DLD1 (cell line): ENCODE results near the gene C9orf72.
"Not testable (repeated sequence)": the region's sequence is repeated elsewhere in the genome, so short reads cannot be mapped to it uniquely, and the experiment has no call there.

ENCODE experiments used
- in situ Hi-C: cut with HindIII; loops from 2 replicates; pipeline ENCODE4 v1.10.0; 2017; ENCODE audit warnings: low sequenced_read_pairs

Gene C9orf72, protein sequence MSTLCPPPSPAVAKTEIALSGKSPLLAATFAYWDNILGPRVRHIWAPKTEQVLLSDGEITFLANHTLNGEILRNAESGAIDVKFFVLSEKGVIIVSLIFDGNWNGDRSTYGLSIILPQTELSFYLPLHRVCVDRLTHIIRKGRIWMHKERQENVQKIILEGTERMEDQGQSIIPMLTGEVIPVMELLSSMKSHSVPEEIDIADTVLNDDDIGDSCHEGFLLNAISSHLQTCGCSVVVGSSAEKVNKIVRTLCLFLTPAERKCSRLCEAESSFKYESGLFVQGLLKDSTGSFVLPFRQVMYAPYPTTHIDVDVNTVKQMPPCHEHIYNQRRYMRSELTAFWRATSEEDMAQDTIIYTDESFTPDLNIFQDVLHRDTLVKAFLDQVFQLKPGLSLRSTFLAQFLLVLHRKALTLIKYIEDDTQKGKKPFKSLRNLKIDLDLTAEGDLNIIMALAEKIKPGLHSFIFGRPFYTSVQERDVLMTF

DNA sequence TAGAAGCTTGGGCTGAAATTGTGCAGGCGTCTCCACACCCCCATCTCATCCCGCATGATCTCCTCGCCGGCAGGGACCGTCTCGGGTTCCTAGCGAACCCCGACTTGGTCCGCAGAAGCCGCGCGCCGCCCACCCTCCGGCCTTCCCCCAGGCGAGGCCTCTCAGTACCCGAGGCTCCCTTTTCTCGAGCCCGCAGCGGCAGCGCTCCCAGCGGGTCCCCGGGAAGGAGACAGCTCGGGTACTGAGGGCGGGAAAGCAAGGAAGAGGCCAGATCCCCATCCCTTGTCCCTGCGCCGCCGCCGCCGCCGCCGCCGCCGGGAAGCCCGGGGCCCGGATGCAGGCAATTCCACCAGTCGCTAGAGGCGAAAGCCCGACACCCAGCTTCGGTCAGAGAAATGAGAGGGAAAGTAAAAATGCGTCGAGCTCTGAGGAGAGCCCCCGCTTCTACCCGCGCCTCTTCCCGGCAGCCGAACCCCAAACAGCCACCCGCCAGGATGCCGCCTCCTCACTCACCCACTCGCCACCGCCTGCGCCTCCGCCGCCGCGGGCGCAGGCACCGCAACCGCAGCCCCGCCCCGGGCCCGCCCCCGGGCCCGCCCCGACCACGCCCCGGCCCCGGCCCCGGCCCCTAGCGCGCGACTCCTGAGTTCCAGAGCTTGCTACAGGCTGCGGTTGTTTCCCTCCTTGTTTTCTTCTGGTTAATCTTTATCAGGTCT lies at the start of gene C9orf72:
Gene C9orf72 (minus strand): TSS at position 564 of the 716 bp plus-strand sequence. CDS start 6,361 bp downstream, outside the sequence.
- in situ Hi-C loops = no loop called here

DNA sequence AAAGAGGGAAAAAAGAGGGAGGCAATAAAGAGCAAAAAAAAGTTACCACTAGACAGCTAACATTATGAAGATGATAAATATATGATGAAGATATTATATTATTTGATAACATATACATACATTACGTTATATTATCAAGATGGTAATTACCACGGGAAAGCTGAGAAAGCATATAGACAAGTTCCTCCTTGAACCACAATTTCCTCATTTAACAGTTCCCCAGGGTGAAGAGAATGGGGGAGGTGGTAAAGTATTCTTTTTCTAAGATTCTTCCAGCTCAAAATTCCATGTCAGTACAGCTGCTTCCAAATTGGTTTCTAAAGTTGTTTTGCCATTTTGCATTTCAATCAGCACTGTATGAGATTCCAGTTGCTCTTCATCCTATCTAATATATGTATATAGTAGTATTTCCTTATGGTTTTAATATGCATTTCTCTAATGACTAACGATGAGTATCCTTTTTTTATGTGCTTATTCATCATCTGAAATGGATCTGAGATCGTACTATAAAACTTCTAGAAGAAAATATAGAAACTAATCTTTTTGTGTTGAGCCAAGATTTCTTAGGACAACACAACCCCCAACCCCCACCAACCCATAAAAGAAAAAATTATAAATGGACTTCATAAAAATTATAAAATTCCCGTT lies 49.5 kb upstream of the C9orf72 start:
- in situ Hi-C loops = no loop called here

DNA sequence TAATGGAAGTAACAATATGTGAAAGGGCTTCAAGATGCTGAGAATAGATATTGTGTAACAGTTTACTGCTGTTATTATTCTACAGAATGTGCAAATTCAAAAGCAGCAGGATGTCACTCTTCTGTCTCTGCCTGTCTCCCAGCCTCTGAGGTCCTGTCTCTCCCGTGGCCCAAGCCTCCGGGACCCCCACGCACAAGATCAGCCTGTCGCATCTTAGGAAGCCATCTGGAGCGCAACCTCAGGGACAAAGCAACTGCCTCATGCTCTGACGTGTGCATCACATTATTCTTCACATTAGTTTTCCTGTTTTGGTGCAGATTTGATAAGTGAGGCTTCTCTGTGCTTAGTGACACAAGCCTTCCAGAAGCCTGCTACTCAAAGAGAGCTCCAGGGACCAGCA lies 46.5 kb upstream of the C9orf72 start:
- in situ Hi-C loops = no loop called here

DNA sequence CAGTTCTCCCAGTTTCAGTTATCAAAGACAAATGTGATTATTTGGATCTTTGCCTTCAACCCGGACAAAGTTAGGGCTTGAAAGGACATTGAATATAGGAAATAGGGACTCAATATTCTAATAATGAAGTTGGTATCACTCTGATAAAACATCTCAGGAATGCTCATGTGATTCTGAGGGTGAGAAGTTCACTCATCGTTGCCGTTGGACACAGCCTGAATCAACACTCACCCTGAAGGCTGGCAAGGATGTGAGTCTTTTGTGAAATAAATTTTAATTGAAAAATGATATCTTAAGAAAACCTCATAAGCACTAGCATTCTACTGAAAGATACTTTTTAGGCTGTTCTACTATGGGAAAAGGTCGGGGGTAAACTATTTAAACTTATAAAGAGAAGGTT lies 44.8 kb upstream of the C9orf72 start:
- in situ Hi-C loops = no loop called here

DNA sequence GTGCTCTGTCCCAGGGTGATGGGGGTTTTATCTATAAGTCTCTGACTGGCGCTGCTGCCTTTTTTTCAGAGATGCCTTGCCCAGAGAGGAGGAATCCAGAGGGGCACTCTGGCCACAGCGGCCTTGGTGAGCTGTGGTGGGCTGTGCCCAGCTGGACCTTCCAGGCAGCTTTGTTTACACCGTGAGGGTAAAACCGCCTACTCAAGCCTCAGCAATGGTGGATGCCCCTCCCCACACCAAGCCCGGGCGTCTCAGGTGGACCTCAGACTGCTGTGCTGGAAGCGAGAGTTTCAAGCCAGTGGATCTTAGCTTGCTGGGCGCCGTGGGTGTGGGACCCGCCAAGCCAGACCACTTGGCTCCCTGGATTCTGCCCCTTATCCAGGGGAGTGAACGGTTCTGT lies 41.3 kb upstream of the C9orf72 start:
- in situ Hi-C loops = no loop called here

DNA sequence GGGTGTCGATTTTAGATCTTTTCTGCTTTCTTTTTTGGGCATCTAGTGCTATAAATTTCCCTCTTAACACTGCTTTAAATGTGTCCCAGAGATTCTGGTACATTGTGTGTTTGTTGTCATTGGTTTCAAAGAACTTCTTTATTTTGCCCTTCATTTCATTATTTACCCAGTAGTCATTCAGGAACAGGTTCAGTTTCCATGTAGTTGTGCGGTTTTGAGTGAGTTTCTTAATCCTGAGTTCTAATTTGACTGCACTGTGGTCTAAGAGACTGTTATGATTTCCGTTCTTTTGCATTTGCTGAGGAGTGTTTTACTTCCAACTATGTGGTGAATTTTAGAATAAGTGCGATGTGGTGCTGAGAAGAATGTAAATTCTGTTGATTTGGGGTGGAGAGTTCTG lies 38.8 kb upstream of the C9orf72 start:
- in situ Hi-C loops = not testable (repeated sequence)

DNA sequence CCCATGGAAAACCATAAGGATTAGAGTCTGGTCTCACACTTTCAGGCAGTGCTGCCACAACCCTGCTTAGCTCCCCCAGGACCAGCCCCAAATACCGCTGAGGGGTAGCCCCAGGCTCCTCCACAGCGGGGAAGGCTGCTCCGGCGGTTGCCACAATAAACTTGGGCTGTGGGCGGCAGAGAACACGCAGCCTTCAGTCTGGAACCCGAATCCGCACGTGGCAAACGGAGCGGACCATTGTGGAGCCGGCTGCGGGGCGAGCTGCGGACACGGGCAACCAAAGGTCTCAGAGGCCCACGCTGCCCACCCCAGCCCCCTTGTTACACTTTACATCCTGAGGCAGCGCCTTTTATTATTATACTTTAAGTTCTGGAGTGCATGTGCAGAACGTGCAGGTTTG lies 37.3 kb upstream of the C9orf72 start:
- in situ Hi-C loops = no loop called here

DNA sequence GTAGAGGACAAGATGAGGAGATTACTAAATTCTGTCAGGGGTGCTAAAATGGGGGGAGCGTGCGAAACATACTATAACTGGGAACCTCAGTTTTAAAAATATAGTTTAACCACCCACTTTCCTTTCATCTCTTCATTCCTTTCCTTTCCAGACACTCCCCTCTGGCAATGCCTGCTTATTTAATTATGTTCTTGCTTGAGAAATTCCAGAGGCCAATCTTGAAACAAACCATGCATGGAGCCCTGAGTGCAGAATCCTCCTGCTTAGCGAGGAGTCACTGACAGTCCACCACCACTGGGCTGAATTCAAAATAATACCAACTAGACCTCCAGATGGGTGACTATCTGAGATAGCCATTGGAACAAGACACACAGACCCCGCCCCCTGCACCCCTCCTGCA lies 29.7 kb upstream of the C9orf72 start:
- in situ Hi-C loops = no loop called here

DNA sequence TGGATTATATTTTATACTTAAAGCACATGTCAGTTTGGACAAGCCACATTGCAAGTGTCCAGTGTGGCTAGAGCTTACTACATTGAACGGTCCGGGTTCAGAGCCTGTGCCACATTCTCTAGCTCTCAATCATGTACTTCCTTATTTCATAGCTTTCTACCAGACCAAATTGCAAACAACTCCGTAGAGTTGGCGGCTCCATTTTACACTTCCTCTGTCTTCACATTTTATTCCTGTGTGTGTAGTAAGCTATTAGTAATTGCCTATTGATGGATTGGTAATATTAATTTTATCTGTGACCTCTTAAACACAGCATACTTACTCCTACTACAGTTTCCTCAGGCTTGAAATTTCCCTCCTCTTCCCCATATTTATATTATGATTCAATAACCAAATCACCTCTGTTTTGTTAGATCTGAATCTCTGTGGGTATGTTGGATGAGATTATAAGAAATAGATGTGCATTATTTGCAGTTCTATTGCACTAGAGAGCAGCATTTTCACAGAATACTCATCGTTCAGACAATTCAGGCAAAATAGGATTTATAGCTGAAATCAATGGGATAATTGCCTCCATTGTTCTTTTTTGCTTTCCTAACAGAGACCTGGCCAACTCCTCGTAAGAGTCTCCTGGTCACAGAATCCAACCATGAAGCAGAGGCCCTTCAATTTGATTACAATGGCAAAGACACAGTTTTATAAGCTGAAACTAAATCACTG lies 29.0 kb upstream of the C9orf72 start:
- in situ Hi-C loops = no loop called here

DNA sequence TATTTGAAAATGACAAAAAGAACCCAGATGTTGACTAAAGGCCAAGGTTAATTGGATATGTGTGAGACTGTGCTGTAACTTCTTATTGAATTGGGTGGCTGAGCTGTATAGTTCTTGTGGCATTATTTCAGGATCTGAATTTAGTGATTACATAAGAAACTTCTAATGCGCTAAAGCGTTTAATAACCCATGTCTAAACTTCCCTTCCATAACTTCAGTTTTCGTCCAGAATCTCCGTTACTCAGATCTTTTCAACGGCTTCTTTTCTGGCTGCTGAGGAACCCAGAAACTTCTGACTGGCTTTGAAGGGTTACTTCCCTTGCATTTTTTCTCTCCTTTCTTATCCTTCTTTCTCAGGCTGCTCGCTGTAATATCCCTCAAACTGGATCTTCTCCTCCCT lies 28.1 kb upstream of the C9orf72 start:
- in situ Hi-C loops = no loop called here

DNA sequence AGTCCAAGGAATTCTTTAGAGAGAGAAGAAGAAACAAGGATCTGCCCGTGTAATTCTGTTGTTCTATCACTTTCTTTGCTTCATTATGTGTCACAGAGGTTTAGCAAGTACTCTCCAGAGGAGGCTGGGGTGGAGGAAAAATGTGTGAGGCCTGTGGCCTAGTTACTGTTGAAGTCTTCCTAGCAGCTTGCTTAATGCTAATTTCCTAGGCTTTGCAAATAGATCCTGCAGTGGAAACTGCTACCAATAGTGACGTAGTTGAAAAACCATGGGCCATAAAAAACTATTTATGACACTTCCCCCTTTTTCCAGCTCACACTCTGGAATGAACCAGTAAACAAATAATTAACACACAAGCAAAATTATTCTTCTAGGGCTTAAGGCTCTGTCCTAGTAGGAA lies 27.0 kb upstream of the C9orf72 start:
- in situ Hi-C loops = no loop called here

DNA sequence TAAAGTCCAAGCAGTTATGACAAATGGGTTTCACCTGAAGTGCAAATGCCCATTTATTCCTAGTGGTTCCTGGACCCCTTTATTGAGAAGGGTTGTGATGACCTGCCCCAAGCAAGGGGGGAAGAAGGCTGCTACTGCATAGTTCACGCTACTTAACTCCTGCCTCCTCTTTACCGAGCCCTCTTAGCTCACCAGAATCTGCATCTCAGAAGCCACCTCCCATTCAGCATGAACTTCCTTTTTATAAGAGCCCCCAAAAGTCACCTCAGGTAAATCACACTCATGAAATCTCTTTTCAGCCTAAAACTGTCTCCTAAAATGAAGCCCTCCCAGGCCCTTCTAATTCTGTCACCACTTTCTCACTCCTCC lies 26.6 kb upstream of the C9orf72 start:
- in situ Hi-C loops = no loop called here

DNA sequence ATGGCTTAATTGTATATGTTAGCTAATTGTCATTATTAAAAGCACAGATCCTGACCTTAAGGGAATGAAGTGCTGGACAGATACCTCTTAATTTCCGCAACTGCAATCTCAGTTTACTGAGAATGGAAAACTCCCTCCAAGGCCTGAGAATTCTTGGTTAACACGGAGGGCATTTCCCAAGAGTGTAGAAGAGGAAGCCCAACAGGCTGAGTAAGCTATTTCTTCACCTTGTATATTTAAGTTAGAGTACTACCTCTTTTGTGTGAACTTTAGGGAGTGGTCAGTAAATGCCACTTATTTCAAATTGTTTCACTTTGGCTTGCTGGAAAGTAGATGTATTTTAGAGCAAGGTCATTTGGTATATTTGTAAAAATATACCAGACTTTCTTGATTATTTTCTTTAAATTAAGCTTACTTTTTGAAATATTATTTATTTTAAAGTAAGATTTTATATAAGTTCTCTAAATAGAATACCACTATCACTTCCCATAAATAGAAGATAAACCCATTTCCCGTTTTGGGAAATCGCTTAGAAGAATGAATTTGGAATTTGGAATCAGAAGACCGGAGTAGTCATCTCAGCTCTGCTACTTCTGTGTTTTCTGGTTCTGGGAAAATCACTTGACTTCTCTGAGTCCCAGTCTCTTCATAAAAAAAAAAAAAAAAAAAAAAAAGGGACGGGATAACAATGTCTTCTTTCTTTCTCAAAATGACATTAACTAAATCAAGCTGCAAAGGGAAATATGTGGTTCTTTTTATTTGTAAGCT lies 26.0 kb upstream of the C9orf72 start:
- in situ Hi-C loops = no loop called here

DNA sequence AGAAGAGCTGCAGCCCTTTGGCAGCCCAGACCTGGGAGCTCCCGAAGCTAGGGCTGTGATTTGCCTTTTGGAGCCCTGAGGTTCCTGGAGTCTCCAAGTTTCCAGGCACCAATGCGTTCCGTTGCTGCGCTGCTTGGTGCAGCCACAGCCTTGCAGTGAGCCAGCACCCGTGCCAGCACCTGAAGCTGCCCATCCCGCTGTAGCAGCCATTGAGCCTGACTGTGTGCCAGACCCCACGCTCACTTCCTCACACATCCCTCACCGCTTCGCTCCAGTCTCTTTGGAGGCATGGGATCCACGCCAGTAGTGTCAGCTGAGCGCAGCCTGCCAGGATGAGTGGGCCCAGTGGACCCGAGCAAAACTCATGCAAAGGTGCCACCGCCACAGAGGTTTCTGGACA lies 22.5 kb upstream of the C9orf72 start:
- in situ Hi-C loops = no loop called here

DNA sequence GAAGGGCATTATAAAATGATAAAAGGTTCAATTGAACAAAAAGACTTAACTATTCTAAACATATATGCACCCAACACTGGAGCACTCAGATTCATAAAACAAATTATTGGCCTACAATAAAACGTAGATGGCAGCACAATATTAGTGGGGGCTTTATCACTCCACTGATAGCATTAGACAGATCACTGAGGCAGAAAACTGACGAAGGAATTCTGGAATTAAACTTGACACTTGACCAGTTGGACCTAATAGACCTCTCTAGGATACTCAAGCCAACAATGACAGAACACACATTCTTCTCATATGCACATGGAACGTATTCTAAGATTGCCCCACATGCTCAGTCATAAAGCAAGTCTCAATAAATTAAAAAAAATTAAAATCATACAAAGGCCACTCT lies 18.4 kb upstream of the C9orf72 start:
- in situ Hi-C loops = no loop called here

DNA sequence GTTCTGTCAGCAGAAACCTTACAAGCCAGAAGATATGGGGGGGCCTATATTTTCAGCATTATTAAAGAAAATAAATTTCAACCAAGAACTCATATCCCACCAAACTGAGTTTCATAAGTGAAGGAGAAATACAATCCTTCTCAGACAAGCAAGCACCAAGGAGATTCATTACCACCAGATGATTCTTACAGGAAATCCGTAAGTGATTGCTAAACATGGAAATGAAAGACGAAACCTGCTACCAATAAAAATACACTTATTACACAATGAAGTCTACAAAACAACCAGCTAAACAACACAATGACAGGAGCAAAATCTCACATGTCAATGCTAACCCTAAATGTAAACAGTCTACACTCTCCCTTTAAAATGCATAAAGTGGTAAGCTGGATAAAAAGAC lies 17.8 kb upstream of the C9orf72 start:
- in situ Hi-C loops = no loop called here

DNA sequence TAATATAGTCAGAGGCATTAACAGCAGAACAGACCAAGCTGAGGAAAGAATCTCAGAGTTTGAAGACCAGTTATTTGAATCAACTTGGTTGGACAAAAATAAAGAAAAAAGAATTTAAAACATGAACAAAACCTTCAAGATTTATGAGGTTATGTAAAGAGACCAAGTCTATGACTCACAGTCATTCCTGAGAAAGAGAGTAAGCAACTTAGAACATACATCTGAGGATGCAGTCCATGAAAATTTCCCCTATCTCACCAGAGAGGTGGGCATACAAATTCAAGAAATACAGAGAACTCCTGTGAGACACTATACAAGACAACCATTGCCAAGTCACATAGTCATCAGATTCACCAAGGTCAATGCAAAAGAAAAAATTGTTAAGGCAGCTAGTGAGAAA lies 17.4 kb upstream of the C9orf72 start:
- in situ Hi-C loops = no loop called here

DNA sequence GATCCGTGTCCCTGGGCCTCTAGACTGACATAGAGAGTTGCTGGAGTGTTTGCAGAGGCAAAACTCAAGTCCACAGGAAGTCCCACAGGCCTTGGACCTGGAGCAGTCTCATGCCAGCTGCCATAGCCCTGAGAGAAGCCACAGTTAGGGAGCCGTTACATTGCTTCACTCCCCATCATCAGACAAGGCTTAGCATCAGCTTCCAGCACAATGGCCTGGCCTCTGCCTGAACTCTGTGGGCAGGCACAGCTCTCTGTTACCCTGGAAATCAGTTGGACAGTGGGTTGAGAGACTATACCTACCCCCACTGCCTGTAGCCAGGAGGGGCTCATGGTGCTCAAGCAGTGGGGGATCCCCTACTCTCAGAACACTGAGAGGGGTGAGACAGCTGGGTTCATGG lies 16.2 kb upstream of the C9orf72 start:
- in situ Hi-C loops = no loop called here

DNA sequence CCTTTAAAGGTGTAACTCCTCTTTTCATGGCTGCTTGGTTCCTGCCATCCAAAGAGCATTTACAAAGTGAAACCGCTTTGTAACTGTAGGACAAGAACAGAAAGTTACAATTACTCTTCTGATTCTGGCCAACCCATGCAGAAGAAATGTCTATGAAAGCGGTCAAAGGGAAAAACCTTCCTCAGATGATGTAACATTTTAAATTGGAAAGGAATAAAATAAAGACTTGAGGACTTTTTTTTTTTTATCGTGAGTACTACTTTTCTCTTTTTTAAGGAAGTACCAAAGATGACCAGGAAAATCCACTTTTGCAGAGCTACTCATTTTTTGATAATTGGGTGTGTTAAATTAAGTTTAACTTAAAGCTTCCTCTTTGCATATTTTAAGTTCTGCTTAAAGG lies 13.0 kb upstream of the C9orf72 start:
- in situ Hi-C loops = no loop called here

DNA sequence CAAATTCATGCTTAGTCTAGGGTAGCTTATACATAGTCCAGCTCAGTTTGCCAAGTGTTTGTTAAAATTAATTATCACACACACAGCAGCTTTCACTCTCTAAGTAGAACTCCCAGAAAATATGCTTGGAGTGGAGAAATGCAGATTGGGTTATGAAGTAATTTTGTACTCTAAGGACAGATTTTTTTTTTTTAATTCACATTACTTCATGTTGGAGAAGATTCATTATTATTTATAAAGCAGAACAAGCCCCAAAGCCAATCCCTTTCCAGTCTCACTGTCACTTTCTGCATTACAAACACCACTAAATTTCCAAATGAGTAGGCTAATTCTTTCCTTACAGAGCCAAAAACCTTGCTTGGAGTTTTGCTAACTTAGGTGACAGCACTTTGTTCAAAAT lies 11.7 kb upstream of the C9orf72 start:
- in situ Hi-C loops = no loop called here
